ENCODE measurements around the gene MBNL2.

DNA sequence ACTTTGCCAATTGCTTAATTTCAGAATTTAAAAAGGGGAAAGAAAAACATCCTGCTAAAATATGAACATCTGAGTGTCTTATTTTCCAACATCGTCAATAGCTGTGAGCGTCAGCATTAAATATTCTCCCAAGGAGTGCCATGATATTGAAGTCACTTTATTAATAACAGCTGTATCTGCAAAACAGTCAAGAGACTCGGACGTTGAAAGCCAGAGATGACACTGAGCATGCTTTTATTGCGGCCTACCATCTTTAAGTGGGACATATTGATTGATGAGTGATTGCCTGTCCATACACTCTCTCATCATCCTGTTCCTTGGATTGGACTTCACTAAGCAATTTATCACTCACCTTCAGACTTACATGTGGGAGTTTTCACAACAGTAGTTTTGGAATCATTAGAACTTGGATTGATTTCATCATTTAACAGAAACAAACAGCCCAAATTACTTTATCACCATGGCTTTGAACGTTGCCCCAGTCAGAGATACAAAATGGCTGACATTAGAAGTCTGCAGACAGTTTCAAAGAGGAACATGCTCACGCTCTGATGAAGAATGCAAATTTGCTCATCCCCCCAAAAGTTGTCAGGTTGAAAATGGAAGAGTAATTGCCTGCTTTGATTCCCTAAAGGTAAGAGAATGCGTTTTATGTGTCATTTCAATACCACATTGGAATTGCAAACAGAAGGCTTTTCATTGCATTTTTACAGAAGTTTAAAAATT lies 53.8 kb downstream of the MBNL2 start:
- TF ChIP-seq, protein P1, sequence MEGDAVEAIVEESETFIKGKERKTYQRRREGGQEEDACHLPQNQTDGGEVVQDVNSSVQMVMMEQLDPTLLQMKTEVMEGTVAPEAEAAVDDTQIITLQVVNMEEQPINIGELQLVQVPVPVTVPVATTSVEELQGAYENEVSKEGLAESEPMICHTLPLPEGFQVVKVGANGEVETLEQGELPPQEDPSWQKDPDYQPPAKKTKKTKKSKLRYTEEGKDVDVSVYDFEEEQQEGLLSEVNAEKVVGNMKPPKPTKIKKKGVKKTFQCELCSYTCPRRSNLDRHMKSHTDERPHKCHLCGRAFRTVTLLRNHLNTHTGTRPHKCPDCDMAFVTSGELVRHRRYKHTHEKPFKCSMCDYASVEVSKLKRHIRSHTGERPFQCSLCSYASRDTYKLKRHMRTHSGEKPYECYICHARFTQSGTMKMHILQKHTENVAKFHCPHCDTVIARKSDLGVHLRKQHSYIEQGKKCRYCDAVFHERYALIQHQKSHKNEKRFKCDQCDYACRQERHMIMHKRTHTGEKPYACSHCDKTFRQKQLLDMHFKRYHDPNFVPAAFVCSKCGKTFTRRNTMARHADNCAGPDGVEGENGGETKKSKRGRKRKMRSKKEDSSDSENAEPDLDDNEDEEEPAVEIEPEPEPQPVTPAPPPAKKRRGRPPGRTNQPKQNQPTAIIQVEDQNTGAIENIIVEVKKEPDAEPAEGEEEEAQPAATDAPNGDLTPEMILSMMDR (IDR thresholded peaks at IDR 0.05), result no peak
- no peak for TF ChIP-seq CREB1 (CRISPR knock-in tag; IDR thresholded peaks at IDR 0.05)
- no peak for TF ChIP-seq ZBTB21 (CRISPR knock-in tag; IDR thresholded peaks at IDR 0.05; ENCODE audit: borderline replicate concordance)
- TF ChIP-seq, protein P2, sequence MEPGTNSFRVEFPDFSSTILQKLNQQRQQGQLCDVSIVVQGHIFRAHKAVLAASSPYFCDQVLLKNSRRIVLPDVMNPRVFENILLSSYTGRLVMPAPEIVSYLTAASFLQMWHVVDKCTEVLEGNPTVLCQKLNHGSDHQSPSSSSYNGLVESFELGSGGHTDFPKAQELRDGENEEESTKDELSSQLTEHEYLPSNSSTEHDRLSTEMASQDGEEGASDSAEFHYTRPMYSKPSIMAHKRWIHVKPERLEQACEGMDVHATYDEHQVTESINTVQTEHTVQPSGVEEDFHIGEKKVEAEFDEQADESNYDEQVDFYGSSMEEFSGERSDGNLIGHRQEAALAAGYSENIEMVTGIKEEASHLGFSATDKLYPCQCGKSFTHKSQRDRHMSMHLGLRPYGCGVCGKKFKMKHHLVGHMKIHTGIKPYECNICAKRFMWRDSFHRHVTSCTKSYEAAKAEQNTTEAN (CRISPR knock-in tag; IDR thresholded peaks at IDR 0.05), result no peak
- TF ChIP-seq, protein P3, sequence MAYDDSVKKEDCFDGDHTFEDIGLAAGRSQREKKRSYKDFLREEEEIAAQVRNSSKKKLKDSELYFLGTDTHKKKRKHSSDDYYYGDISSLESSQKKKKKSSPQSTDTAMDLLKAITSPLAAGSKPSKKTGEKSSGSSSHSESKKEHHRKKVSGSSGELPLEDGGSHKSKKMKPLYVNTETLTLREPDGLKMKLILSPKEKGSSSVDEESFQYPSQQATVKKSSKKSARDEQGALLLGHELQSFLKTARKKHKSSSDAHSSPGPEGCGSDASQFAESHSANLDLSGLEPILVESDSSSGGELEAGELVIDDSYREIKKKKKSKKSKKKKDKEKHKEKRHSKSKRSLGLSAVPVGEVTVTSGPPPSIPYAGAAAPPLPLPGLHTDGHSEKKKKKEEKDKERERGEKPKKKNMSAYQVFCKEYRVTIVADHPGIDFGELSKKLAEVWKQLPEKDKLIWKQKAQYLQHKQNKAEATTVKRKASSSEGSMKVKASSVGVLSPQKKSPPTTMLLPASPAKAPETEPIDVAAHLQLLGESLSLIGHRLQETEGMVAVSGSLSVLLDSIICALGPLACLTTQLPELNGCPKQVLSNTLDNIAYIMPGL (CRISPR knock-in tag; IDR thresholded peaks at IDR 0.05), result no peak
- TF ChIP-seq SOX15 (CRISPR knock-in tag; IDR thresholded peaks at IDR 0.05), result no peak
- no peak for TF ChIP-seq NR1H2 (CRISPR knock-in tag; IDR thresholded peaks at IDR 0.05)
- no peak for TF ChIP-seq CBFB (CRISPR knock-in tag; IDR thresholded peaks at IDR 0.05; ENCODE audit: low read depth)
- no peak for TF ChIP-seq ZNF317 (CRISPR knock-in tag; IDR thresholded peaks at IDR 0.05; ENCODE audit: borderline replicate concordance, low read depth)
